Cardiac septum (tissue), 1 donor: Measurements from ENCODE around the gene KDM1A. TPM values are rescaled to one million over a fixed set of nuclear protein-coding genes. Genes with fewer than 3 reads are reported as not detected.

Source experiments
- DNase-seq: peaks from one replicate; pipeline ENCODE4 v3.0.0-alpha.2; 2020; ENCODE audit warnings: low spot score
- intact Hi-C: fragments of 100-400 bp; cut with DNase I; formaldehyde crosslinking; loops from one replicate; pipeline ENCODE4 v1.14.0; 2022
- total RNA-seq: library from RNA; stranded (reverse); fragmentation: NEBNext Ultra II Directional; extraction: Animal tissue kit (Norgen Biotek cat#: 25700); gene quantifications from one replicate; pipeline ENCODE4 v1.2.1, GENCODE V29; 2021
- donor health status: DM: no; HTN: no; CAD: no.

Gene KDM1A
- total RNA-seq, 1 donor from 2014 or later = 25.8 TPM

DNA sequence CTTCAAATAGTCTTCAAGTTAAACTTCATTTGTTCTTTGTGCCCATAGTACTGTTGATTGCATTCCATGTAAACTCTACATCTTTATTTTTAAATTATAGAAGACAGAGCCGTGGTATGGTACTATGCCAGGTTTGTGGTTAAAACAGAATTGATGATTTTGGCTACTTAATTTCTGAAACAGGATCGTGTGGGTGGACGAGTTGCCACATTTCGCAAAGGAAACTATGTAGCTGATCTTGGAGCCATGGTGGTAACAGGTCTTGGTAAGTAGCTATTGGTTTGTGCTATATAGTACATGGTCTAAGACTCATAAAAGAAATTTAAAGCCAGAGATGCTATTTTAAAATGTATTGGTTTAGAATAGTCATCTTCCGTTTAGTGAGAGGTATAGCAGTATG is 38.0 kb downstream of the KDM1A start:
- intact Hi-C loops = no loop called here
- no peak for DNase-seq

DNA sequence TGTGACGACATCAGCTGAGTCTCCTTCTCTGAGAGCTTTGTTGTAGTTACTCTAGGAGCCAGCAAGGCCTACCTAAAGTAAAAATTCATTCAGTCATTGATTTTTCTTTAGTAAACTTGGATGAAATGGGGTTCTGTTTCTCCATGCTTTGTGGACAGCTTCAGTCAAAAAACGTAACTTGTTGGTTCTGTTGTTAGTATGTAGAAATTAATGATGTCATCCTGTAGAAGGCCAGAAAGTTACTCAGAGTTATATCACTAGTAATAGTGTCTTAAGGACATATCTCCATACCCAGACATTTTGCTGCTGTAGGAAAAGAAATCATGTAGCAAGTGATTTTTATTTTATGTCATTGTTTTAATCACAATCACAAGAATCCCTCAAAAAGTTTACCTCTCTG is 43.0 kb downstream of the KDM1A start:
- intact Hi-C loops = no loop called here
- DNase-seq = no peak

DNA sequence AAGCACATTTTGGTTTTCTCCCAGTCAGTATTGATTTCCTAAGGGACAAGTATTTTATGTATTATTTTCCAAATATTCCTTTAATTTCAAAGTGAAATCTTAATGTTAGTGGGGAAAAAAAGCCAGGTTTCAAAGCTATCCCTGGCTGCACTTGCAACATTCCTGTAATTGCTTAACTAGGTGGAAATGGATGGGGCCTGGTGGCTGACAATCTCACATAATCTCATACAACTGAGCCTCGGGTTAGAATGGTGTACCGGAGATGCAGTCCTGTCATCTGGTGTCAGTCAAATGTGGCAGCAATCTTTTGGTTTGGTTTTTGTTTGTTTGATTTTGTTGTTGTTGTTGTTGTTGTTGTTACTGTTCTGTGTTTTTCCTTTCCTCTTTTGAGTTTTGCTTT is 46.1 kb downstream of the KDM1A start:
- intact Hi-C loops = no loop called here
- DNase-seq = no peak

- intact Hi-C loops = no loop called here
- DNase-seq = no peak
These were observed 46.8 kb downstream of the KDM1A start for GRCh38 chr1:23066075-23066474.

- intact Hi-C loops = no loop called here
- DNase-seq = no peak
These were observed 49.9 kb downstream of the KDM1A start for GRCh38 chr1:23069149-23069548.

GRCh38 chr1:23069675-23070074 is 50.4 kb downstream of the KDM1A start:
- no peak for DNase-seq
- intact Hi-C loops = no loop called here

DNA sequence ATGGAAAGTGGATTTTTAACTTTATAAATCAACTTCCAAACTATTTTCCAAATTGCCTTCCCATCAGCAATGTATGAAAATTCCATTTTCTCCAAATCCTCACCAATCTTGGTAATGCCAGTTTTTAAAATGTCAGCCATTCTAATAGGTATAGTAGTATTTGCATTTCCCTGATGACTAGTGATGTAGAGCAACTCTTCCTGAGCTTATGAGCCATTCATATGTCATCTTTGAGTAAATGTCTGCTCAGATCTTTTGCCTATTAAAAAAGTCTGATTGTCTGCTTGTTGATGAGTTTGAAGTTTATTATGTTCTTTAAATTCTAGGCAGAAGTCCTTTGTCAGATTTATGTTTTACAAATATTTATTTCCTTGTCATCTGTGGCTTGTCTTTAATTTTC is 54.7 kb downstream of the KDM1A start:
- intact Hi-C loops = no loop called here
- no peak for DNase-seq

DNA sequence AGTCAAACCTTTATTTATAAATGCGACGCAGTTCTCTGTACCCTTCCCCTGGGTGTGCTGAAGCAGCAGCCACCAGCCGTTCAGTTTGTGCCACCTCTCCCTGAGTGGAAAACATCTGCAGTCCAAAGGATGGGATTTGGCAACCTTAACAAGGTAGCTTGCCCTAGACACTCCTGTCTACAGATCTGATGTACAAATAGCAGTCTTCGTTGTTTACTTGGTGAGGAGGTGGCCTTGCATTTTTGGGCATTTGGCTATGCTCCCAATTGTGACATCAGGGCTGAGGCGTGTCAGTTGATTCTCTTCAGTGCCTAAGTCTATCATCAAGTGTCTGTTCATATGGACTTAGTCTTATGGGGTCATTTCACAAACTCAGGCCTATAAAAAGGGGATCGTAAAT is 59.8 kb downstream of the KDM1A start:
- intact Hi-C loops = no loop called here
- DNase-seq = no peak

DNA sequence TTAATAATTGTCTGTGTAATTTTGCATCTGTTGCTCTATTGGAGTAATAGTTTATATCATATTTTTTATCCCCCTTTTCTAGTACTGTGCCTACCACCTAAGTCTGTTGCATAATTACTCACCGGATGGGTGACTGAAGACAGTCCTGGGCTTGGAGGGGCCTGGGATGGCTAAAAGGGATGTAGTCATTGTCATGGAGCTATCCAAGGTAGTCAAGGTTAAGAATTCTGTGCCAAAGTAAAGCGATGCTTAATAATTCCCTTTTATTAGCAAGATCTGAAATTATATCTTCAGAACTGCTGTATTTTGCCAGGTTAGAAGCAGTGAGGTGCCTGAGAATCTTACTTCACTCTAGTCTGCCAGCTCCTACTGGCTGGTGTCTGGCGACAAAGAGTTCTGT is 61.6 kb downstream of the KDM1A start:
- intact Hi-C loops = loop anchor here (10.0 kb wide), 1 partner anchor 106 kb away; the partner anchor contains the start of gene LACTBL1
- DNase-seq = no peak

GRCh38 chr1:23081376-23081775 is 62.1 kb downstream of the KDM1A start:
- no peak for DNase-seq
- intact Hi-C loops = loop anchor here (10.0 kb wide), 1 partner anchor 107 kb away; the partner anchor contains the start of gene LACTBL1

GRCh38 chr1:23083714-23084480 is 64.6 kb downstream of the KDM1A start:
- no peak for DNase-seq
- intact Hi-C loops = loop anchor here (10.0 kb wide), 1 partner anchor 109 kb away; the partner anchor contains the start of gene LACTBL1

DNA sequence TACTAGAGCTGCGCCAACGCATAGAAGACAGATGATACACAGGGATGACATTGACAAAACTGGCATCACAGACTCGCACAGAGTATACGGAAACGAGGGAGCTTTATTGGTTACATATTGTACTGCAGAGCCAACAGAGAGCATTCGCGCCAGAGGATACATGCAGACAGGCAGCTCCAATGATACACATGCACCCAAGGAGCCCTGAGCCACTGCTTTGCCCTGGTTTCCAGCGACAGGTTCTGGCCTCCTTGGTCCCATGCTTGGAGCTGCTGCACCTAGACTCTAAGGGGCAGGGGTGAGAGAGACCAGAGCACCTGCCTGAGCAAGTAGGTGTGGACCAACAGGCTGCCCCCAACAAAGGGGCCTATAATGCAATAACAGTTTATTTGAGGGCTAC is 65.6 kb downstream of the KDM1A start:
- intact Hi-C loops = loop anchor here (10.0 kb wide), 1 partner anchor 110 kb away; the partner anchor contains the start of gene LACTBL1

DNA sequence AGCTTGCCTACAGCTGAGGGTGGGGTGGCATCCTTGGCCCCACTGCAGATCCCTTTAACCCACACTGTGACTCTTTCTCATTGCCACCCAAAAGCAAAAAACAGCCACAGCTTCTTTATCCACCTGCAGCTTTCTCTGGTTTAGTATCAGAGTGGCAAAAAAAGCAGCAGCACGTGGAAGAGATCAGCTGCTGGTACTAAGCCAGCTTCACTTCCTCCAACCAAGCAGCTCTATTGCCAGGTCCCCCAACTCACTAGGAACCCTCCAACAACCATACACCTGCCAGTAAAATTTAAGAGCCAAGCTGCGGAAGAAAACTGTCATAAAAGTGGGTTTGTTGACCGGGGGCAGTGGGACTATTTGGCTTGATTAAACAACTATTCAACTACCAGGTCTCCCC is 66.4 kb downstream of the KDM1A start:
- no peak for DNase-seq
- intact Hi-C loops = loop anchor here (10.0 kb wide), 1 partner anchor 111 kb away; the partner anchor contains the start of gene LACTBL1

More for the DNA sequence above, 65.6 kb downstream of the KDM1A start:
- DNase-seq = no peak

DNA sequence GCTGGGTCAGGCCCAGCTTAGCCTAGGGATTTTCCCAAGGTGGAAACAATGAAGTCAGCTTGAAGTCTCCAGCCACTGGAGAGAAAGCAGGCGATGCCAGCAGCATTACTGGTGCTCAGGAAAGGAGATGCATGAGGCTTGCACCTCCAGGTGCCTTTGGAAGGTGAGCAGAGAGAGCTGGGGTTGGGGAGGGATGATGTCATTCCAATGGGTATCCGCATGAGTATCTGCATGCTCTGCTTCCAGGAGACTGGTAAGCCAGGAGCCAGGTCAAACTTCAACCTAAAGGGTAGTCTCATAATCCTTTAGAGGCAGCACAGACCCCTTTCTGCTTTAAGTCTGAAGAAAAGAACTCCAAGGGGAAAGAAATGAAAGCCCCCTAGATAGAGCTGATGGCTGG is 68.8 kb downstream of the KDM1A start:
- DNase-seq = no peak
- intact Hi-C loops = loop anchor here (10.0 kb wide), 1 partner anchor 113 kb away; the partner anchor contains the start of gene LACTBL1

DNA sequence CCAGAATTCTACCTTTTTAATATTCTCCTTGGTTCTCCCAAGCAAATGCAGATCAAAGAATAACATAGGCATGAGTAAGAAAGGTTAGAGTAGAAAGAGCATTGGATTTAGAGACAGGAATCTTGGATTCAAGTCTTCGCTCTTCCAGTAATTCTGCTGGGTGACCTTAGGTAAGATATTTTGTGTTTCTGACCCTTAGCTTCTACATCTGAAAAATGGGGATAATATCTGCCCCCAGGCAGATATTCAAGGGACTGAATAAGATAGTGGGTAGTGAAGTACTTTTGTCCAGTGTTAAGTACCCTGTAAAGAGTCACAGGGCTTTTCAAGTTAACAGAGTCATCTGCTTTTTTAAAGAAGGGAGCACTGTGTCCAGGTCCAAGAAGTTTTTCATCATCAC is 70.8 kb downstream of the KDM1A start:
- intact Hi-C loops = loop anchor here (10.0 kb wide), 1 partner anchor 185 kb away; no protein-coding TSS in a partner anchor
- no peak for DNase-seq

DNA sequence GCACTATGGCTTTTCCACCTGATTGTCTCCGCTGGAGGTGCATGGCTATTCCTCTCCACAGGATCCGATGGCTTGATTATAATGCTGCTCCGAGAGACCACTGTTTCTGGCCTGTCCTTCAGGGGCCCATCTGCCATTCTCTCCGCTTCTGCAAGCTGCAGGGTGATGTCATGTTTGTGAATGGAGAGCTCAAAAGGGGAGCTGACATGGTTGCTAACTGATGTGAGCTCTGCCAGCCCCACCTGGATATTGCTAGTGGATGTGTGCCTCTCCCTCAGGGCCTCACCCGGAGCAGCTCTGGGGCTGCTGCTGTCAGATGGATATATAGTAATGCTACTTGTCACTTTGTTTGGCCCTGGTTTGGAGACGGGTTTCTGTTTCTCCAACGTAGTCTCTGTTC is 72.3 kb downstream of the KDM1A start:
- no peak for DNase-seq
- intact Hi-C loops = loop anchor here (10.0 kb wide), 1 partner anchor 183 kb away; no protein-coding TSS in a partner anchor

DNA sequence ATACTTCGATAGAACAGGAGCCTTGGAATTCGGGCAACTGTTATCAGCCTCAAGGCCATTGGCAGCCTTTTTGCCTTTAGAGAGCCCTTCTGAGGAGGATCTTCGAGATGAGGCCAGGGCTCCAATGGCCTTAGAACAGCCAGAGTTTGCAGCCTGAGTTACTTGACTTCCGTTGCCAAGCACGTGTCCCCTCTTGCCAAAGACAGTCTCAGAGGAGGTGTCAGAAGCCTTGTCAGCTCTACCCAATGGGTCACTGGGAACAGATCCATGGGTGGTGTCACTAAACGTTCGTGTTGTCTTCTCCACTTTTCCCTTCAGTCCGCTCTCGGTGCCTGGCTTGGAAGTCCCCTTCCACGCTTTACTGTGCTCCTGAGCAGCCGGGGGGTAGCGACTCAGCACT is 73.2 kb downstream of the KDM1A start:
- intact Hi-C loops = loop anchor here (10.0 kb wide), 1 partner anchor 182 kb away; no protein-coding TSS in a partner anchor
- DNase-seq = no peak

DNA sequence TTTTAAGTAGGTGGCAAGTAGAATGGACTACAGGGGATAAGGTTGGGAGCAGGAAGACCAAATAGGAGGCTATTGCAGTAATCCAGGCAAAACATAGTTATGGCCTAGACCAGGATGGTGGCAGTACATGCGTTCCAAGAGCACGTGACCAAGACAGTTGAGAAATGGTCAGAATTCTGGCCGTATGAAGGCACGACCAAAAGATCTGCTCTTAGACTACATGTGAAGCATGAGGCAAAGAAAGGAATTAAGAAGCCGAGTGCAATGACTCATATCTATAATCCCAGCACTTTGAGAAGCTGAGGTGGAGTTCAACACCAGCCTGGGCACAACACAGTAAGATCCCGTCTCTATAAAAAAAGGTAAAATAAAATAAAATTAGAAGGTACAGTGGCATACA is 78.0 kb downstream of the KDM1A start:
- intact Hi-C loops = loop anchor here (10.0 kb wide), 1 partner anchor 177 kb away; no protein-coding TSS in a partner anchor
- DNase-seq = no peak

GRCh38 chr1:23098463-23099170 is 79.3 kb downstream of the KDM1A start:
- no peak for DNase-seq
- intact Hi-C loops = loop anchor here (1.0 to 10.0 kb wide), 2 partner anchors 86 to 176 kb away; no protein-coding TSS in a partner anchor

DNA sequence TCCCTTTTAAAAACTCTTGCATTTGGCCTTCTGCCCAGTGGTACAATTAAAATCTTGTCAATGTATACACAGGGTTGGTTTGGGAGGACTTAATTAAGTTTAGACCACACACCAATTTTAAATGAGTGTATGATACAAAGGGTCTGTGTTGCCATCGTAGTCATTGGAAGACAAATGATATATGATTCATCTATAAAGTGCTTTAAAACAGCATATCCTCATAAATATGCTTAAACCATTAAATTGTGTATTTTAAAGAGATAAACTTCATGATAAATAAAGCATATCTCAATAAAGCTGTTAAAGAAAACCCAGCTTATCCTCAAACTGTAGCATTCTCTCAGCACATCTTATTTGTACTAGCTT is 79.9 kb downstream of the KDM1A start:
- intact Hi-C loops = loop anchor here (10.0 kb wide), 1 partner anchor 176 kb away; no protein-coding TSS in a partner anchor
- no peak for DNase-seq
